Esophagus muscularis mucosa (tissue), 3 donors: ENCODE results near the gene ST8SIA3.

Source experiments
- CTCF ChIP-seq, 3 experiments: fragments of 200-600 bp in 2 of 3; fragments of 450-650 bp in 1 of 3; sonication (generic) in 2 of 3; IDR thresholded peaks; one replicate each; pipeline ENCODE4 v1.5.1; 2017 to 2019; ENCODE audit warnings: antibody characterized with exemption in 3 of 3, mild to moderate bottlenecking in 2 of 3, moderate library complexity in 1 of 3
- POLR2A ChIP-seq: fragments of 450-650 bp; IDR thresholded peaks from one replicate; pipeline ENCODE4 v1.6.1; 2017; ENCODE audit warnings: antibody characterized with exemption, moderate library complexity, mild to moderate bottlenecking, low read depth
- POLR2AphosphoS5 ChIP-seq, 2 donors: sonication (generic); formaldehyde crosslinking; IDR thresholded peaks; one replicate each; pipeline ENCODE4 v1.6.1; 2017; ENCODE audit warnings: antibody characterized with exemption in 2 of 2

- no peak for TF ChIP-seq CTCF (IDR thresholded peaks at IDR 0.05)
- no peak for TF ChIP-seq POLR2A
- no peak for TF ChIP-seq POLR2AphosphoS5 (IDR thresholded peaks at IDR 0.05)
Observed at GRCh38 chr18:57326718-57327323, 25.5 kb upstream of the ST8SIA3 start.
